ENCODE measurements around the gene KLF13.

KLF13 gene

GRCh38 chr15:31364301-31365031 is 37.8 kb downstream of the KLF13 start:
- DNase-seq (ENCODE audit: low spot score): no peak

- DNase-seq (ENCODE audit: low spot score): no peak
Measured at GRCh38 chr15:31365032-31365654, 38.5 kb downstream of the KLF13 start.

GRCh38 chr15:31365655-31366127 is 39.1 kb downstream of the KLF13 start:
- DNase-seq (ENCODE audit: low spot score): peak; percentile 82

GRCh38 chr15:31366169-31366734 is 39.6 kb downstream of the KLF13 start:
- DNase-seq (ENCODE audit: low spot score): no peak

- DNase-seq (ENCODE audit: low spot score): no peak
Measured at GRCh38 chr15:31367021-31367729, 40.5 kb downstream of the KLF13 start.

GRCh38 chr15:31367730-31368344 is 41.2 kb downstream of the KLF13 start:
- DNase-seq (ENCODE audit: low spot score): no peak

- DNase-seq (ENCODE audit: low spot score): no peak
Measured at GRCh38 chr15:31369727-31370126, 43.1 kb downstream of the KLF13 start.

- DNase-seq (ENCODE audit: low spot score): no peak
Measured at GRCh38 chr15:31371520-31372240, 45.0 kb downstream of the KLF13 start.

GRCh38 chr15:31372635-31373091 is 46.0 kb downstream of the KLF13 start:
- peak; percentile 54 for DNase-seq (ENCODE audit: low spot score)

- no peak for DNase-seq (ENCODE audit: low spot score)
Measured at GRCh38 chr15:31373096-31373865, 46.6 kb downstream of the KLF13 start.

- no peak for DNase-seq (ENCODE audit: low spot score)
Measured at GRCh38 chr15:31373970-31374369, 47.3 kb downstream of the KLF13 start.

GRCh38 chr15:31374489-31374888 is 47.9 kb downstream of the KLF13 start:
- DNase-seq (ENCODE audit: low spot score): no peak

GRCh38 chr15:31374986-31375385 is 48.4 kb downstream of the KLF13 start:
- DNase-seq (ENCODE audit: low spot score): no peak

GRCh38 chr15:31375772-31376171 is 49.1 kb downstream of the KLF13 start:
- no peak for DNase-seq (ENCODE audit: low spot score)

- DNase-seq (ENCODE audit: low spot score): no peak
Measured at GRCh38 chr15:31376511-31376910, 49.9 kb downstream of the KLF13 start.

- DNase-seq (ENCODE audit: low spot score): no peak
Measured at GRCh38 chr15:31377030-31377429, 50.4 kb downstream of the KLF13 start.

- no peak for DNase-seq (ENCODE audit: low spot score)
Measured at GRCh38 chr15:31378363-31378903, 51.8 kb downstream of the KLF13 start.

GRCh38 chr15:31379042-31379441 is 52.4 kb downstream of the KLF13 start:
- DNase-seq (ENCODE audit: low spot score): no peak

GRCh38 chr15:31379577-31379976 is 52.9 kb downstream of the KLF13 start:
- DNase-seq (ENCODE audit: low spot score): no peak
